Activated CD4-positive, CD25-positive, alpha-beta regulatory T cell treated with anti-CD3 and anti-CD28 coated beads, Interleukin-2, amount 50 U/mL, for 24 hours (primary cell): ENCODE data around the gene HTT.

Source experiments
- ATAC-seq, 2 donors: fragments of 150-1000 bp; cut with Tn5 transposase; one replicate each; pipeline ENCODE4 v1.10.0; 2021; ENCODE audit warnings: mild to moderate bottlenecking in 1 of 2, moderate library complexity in 1 of 2

HTT gene

DNA sequence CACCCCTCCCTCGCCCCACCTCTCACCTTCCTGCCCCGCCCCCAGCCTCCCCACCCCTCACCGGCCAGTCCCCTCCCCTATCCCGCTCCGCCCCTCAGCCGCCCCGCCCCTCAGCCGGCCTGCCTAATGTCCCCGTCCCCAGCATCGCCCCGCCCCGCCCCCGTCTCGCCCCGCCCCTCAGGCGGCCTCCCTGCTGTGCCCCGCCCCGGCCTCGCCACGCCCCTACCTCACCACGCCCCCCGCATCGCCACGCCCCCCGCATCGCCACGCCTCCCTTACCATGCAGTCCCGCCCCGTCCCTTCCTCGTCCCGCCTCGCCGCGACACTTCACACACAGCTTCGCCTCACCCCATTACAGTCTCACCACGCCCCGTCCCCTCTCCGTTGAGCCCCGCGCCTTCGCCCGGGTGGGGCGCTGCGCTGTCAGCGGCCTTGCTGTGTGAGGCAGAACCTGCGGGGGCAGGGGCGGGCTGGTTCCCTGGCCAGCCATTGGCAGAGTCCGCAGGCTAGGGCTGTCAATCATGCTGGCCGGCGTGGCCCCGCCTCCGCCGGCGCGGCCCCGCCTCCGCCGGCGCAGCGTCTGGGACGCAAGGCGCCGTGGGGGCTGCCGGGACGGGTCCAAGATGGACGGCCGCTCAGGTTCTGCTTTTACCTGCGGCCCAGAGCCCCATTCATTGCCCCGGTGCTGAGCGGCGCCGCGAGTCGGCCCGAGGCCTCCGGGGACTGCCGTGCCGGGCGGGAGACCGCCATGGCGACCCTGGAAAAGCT lies at the start of gene HTT, which contains the start of gene HTT-AS:
TSS of gene HTT (plus strand) at position 604 of the 768 bp plus-strand sequence. CDS start at position 749, 145 bp downstream.
TSS of gene HTT-AS (minus strand) at position 461 of the 768 bp plus-strand sequence.
- ATAC-seq, result peak; percentile 89 to 93

GRCh38 chr4:3025881-3026280 lies 48.6 kb upstream of the HTT start:
- ATAC-seq, result no peak

- ATAC-seq, result no peak
Observed at GRCh38 chr4:3026540-3026939, 47.9 kb upstream of the HTT start.

GRCh38 chr4:3029464-3029863 lies 45.0 kb upstream of the HTT start:
- ATAC-seq, result no peak

GRCh38 chr4:3030566-3031356 lies 43.7 kb upstream of the HTT start:
- no peak for ATAC-seq

DNA sequence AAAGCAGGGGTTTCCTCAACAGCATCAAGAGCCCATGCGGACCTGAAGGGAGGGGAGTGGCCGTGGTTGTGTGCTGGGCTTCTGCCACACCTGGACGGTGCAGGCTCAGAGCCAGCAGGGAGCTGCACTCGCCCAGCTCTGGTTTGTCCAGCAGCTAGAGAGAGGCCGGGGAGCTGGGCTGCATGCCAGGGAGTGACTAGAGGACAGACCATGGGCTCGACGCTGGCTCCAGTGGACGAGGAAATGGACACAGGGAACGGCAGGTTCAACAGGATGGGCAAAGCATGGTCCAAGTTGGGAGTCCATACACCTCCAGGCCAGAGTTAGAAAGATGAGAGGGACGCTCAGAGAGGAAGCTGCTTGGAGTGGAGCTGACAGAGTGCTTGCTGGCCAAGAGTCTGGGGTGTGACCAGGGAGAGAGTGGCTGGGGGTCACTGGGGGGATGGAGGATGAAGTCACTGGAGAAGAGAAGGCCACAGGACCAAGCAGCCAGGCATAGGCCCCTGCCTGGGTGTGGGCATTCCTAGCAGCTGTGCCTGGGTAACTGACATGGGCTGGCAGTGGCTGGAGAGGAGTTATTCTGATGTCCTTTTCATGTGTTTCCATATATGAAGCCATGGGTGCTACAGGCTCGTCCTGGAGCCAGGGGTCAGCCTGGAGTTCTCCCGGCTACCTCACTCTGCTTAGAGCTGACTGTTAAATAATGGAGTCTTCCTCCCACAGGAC lies 43.0 kb upstream of the HTT start:
- no peak for ATAC-seq

- ATAC-seq, result no peak
Observed at GRCh38 chr4:3034231-3034630, 40.2 kb upstream of the HTT start.

DNA sequence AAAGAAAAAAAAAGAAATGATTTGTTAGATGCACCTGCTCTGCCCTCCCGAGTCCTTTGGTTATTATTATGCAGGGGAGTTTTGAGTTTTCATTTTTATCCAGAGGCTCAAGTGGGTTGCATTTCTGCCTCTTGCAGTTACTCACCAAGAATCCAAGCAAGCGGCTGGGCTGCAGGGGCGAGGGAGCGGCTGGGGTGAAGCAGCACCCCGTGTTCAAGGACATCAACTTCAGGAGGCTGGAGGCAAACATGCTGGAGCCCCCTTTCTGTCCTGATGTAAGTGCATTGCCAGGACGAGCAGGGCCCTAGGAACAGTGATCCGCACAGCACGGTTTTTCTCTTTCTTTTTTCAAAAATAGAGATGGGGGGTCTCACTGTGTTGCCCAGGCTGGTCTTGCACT lies 39.2 kb upstream of the HTT start:
- no peak for ATAC-seq

DNA sequence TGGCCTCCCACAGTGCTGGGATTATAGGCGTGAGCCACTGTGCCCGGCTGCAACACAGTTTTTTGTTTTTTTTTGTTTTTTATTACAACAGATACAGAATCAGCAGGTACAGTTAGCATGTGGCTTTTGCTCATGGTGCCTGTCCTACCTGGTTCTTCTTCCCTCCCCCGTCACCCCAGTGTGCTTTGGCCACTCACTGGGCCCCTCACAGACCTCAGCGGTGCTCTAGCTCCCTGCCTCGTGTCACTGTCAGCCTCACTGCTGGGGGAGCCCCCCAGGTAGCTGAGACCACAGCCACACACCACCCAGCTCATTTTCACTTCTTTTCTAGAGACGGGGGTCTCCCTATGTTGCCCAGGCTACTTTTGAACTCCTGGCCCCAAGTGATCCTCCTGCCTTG lies 38.8 kb upstream of the HTT start:
- ATAC-seq, result no peak

DNA sequence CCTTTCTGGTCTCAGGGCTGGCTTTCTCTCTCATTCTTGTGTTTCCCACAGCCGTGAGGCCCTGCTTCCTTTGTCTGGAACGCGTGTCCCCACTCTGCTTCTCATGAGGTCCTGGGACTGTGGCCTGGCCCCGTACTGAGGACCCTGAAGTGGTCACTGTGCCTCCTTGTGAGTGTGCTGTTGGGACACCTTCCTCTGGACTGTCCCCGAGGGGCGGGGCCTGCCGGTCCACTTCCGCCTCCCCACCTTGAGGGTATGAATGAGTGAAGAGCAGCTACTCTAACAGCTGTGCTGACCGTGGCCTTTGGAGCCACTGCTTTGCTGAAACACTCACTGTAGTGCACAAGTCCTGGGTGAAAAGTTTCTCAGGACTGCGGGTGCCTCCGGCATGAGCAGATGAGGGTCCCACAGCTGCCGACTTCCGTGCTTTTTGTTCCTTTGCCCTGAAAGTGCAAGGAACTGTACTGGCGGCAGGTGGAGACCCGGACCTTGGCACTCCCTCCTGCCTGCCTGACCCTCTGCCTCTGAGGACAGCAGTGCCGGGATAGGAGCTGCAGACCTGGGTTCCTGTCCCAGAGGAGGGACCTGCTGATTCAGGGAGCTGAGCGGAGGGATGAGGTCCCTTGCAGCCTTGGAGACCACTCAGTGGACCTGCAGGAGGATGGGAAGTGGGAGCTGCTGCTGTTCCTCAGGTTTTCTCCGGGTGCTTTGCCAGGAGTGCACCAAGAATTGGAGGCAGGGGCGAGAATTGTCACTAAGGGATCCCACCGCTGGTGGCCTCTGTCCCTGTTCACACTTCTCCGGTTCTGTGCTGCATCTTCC lies 38.1 kb upstream of the HTT start:
- ATAC-seq, result no peak

DNA sequence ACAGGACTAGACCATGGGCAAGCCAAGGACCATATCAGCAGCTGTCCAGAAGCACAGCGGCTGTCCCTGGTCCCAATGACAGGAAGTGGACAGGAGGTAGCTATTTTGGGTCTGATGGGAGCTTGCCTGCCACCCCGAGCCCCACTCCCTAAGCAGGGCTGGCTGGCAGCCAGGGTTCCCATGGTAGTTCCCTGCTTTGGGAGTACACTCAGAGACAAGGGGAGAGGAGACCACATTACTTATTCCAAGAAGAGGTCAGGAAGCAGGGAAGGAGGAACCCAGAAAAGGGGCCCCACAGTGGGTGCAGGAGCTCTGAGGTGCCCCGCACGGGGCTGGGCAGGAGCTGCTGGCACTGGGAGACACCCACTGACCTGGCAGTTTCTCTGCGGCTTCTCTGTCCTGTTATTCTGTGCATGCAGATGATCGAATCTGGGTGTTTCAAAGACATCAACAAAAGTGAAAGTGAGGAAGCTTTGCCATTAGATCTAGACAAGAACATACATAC lies 36.5 kb upstream of the HTT start:
- peak in 1 of 2 donors; percentile 8 for ATAC-seq

DNA sequence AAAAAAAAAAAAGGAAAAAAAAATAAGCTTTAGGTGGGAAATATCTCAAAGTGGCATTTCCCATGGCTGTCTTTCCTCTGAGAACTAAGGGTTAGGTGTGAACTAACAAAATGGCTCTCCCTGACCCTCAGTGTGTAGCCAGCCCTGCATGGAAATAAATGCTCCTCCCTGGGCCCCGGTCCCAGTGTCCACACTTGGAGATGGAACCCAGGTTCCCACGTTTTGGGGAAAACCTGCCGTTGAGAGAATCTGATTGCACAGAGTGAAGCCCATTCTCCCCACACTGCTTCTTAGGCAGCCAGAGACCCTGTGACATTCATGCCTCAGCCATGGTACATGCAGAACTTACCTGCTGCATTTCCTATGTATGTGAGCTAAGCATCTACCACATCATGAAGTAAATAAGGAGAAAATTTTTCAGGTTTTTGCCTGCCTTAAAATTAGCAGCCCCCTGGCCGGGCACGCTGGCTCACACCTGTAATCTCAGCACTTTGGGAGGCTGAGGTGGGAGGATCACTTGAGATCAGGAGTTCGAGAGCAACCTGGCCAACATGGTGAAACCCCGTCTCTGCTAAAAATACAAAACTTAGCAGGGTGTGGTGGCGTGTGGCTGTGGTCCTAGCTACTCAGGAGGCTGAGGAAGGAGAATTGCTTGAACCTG lies 34.6 kb upstream of the HTT start:
- no peak for ATAC-seq

- no peak for ATAC-seq
Observed at GRCh38 chr4:3040452-3041191, 33.9 kb upstream of the HTT start.

DNA sequence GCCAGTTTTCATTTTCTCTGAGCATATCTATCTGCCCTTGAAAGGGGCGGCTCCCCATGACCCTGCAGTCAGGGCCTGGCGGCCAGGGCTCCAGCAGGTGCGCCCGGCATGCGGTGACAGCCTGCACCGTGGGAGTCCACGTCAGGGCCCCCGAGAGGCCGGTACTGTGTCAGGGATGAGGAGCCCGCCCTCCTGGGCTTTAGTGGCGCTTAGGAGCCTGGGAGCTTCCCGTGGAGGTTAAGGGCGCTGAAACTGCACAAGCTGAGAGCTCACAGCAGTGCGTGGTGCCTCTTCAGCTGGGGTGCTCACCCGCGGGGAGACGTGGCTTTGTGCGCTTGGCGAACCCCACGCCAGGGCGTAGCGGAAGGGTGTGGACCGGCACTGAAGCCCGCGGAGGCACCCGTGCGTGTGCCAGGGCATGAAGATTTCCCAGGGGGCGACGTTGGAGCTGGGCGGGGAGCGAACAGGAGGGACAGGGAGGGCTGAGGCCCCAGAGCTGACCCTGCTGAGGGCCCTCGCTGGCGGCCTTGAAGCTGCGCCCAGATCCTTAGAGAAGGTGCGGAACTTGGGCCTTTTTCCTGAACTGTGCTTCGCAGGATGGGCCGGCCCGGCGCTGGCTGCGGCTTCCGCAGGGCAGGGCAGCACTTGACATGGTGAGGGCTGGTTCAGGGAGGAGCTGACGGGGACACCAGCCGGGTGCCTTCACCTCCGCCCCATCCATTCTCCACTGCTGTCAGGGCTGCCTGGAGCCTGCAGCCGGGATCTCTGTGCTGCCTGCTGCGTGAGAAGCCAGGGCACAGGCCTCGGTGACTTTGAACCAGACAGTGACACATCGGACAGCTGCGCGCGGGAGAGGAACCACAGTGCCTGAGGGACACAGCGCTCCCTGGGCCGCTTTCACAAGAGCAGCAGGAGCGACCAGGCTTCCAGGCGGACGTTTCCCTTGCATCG lies 33.0 kb upstream of the HTT start:
- peak; percentile 57 to 58 for ATAC-seq

DNA sequence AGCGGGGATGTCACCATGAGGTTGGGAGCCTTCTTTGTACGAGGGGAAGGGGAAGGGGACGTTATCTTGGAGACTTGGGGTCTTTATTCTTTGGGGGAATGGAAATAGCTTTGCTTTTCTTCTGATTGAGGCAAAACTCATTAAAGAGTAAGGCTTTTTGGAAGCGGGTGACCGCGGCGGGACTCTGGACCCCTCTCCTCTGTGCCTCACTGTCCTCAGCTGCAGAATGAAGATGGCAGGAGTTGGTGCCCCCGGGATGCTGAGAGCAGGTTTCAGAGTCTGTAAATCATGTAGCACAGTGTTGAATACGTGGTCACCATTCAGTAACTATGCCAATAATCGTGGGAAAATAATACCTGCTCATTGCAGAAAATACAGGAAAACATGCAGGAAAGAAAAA lies 32.3 kb upstream of the HTT start:
- no peak for ATAC-seq

- ATAC-seq, result no peak
Observed at GRCh38 chr4:3043282-3044020, 31.0 kb upstream of the HTT start.

- peak; percentile 41 to 42 for ATAC-seq
Observed at GRCh38 chr4:3044870-3045819, 29.3 kb upstream of the HTT start.

DNA sequence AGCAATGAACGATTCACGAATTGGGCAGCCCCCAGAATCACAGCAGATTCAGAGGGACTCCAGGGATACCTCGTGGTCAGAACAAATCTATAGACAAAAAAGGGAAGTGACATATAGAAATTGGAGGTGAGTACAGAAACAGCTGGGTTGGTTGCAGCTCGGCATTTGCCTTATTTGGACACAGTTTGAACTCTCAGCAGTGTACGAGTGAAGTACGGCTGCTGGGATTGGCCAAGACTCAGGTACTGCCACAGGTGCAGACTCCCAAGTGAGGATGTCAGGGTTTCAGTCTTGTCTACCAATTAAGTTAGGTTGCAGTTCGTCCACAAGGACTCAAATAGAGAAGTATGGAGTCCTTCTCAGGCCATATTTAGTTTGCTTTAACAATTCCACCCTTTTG lies 28.3 kb upstream of the HTT start:
- no peak for ATAC-seq
